GM12878 (cell line): Measurements from ENCODE around the gene CCDC9B. TPM values are rescaled to one million over a fixed set of nuclear protein-coding genes. Genes with fewer than 3 reads are reported as not detected.

ENCODE experiments used
- ATAC-seq: fragments of 200-7000 bp; cut with Tn5 transposase; 3 replicates; pipeline ENCODE4 v1.9.1; 2020; ENCODE audit warnings: mild to moderate bottlenecking, moderate library complexity
- BruUV-seq: library from RNA; stranded (reverse); fragments of 400-500 nt; replicated peaks from 2 replicates; lab custom pipeline; 2021; lab: Mats Ljungman, UMichigan
- CTCF ChIA-PET: fragments of 300-600 bp; sonication (Branson Sonifier 250); formaldehyde crosslinking; extraction: SDS; loops from one replicate; lab custom pipeline; 2021; ENCODE audit warnings: inconsistent platforms; lab: Yijun Ruan, JAX
- POLR2A ChIA-PET: fragments of 350-600 bp; formaldehyde crosslinking; extraction: SDS; loops from one replicate; lab custom pipeline; 2021; ENCODE audit warnings: inconsistent platforms; lab: Charles Lee
- RAD21 ChIA-PET: fragments of 300-600 bp; sonication (Branson Sonifier 250); formaldehyde crosslinking; loops from one replicate; lab custom pipeline; 2023; ENCODE audit warnings: antibody characterized with exemption; ENCODE audit not compliant: unreplicated experiment; lab: Charles Lee
- SMC1A ChIA-PET: fragments of 300-600 bp; sonication (Branson Sonifier 250); formaldehyde crosslinking; loops from one replicate; lab custom pipeline; 2023; ENCODE audit not compliant: unreplicated experiment, uncharacterized antibody; lab: Charles Lee
- DNase-seq: peaks from one replicate; pipeline ENCODE4 v3.0.0-alpha.2; 2011; ENCODE audit warnings: low read depth, low spot score
- FAIRE-seq: peaks from 3 replicates; lab custom pipeline; 2011; peaks lifted over from hg19 to GRCh38; lab: Jason Lieb, UNC
- H2AFZ ChIP-seq: 2 replicates; pipeline ENCODE4 v1.6.0; 2011; ENCODE audit warnings: low read depth, low read length, control low read depth; ENCODE audit not compliant: control insufficient read depth
- H3K27ac ChIP-seq: 2 replicates; pipeline ENCODE4 v1.5.1; 2011; ENCODE audit warnings: control low read depth; ENCODE audit not compliant: control insufficient read depth, insufficient read depth
- H3K27me3 ChIP-seq, 2 experiments: replicated peaks in 1 of 2; 2 replicates each; pipeline versions ENCODE4 v1.6.0 to v1.6.1; 2011; ENCODE audit warnings: low read length in 1 of 2; ENCODE audit not compliant: control insufficient read depth in 2 of 2, insufficient read depth in 2 of 2
- H3K36me3 ChIP-seq, 2 experiments: 2 replicates each; pipeline ENCODE4 v1.5.1; 2011; ENCODE audit warnings: low read length in 1 of 2; ENCODE audit not compliant: control insufficient read depth in 2 of 2, insufficient read depth in 2 of 2
- H3K4me1 ChIP-seq: 2 replicates; pipeline ENCODE4 v1.6.1; 2011; ENCODE audit warnings: mild to moderate bottlenecking, low read length, moderate library complexity, mixed read lengths; ENCODE audit not compliant: control insufficient read depth, insufficient read depth
- H3K4me2 ChIP-seq: 2 replicates; pipeline ENCODE4 v1.6.0; 2011; ENCODE audit warnings: control low read depth; ENCODE audit not compliant: control insufficient read depth, insufficient read depth
- H3K4me3 ChIP-seq: fragments of 200-600 bp; sonication (generic); 2 replicates; pipeline ENCODE4 v1.5.1; 2016
- H3K79me2 ChIP-seq: 2 replicates; pipeline ENCODE4 v1.6.0; 2011; ENCODE audit warnings: low read length; ENCODE audit not compliant: control insufficient read depth, insufficient read depth
- H3K9ac ChIP-seq: 2 replicates; pipeline ENCODE4 v1.8.0; 2011; ENCODE audit warnings: low read length, control low read depth, mixed read lengths; ENCODE audit not compliant: control insufficient read depth, insufficient read depth
- H3K9me3 ChIP-seq: replicated peaks from 3 replicates; pipeline ENCODE4 v1.5.1; 2011; ENCODE audit warnings: mild to moderate bottlenecking, low read length; ENCODE audit not compliant: control insufficient read depth, insufficient read depth
- H4K20me1 ChIP-seq: 2 replicates; pipeline ENCODE4 v1.6.0; 2011; ENCODE audit not compliant: control insufficient read depth, insufficient read depth
- CREM ChIP-seq: IDR thresholded peaks from 2 replicates; pipeline ENCODE4 v1.6.1; 2014; ENCODE audit warnings: antibody characterized with exemption, low read depth
- EP300 ChIP-seq, 2 experiments: fragments of 150-350 bp in 1 of 2; IDR thresholded peaks; 2 replicates each; pipeline ENCODE4 v1.6.1; 2011 to 2012; ENCODE audit warnings: low read depth in 2 of 2, low read length in 2 of 2, borderline replicate concordance in 1 of 2, improper control_type of control experiment in 1 of 2, inconsistent platforms in 1 of 2; ENCODE audit not compliant: control insufficient read depth in 1 of 2
- RAD21 ChIP-seq: IDR thresholded peaks from 2 replicates; pipeline ENCODE4 v1.6.1; 2011; ENCODE audit warnings: mild to moderate bottlenecking, low read depth, low read length, moderate library complexity; ENCODE audit not compliant: insufficient read depth
- RELA ChIP-seq: fragments of 450-650 bp; IDR thresholded peaks from 2 replicates; pipeline ENCODE4 v1.8.0; 2014; ENCODE audit warnings: borderline replicate concordance; ENCODE audit not compliant: partially characterized antibody
- SREBF2 ChIP-seq: IDR thresholded peaks from 2 replicates; pipeline ENCODE4 v1.6.1; 2012; ENCODE audit warnings: mild to moderate bottlenecking, low read length
- WGBS: methylation state at CpG from one replicate; pipeline ENCODE4 v1.1.6; 2016; ENCODE audit warnings: low lambda C conversion rate; ENCODE audit not compliant: insufficient replicate concordance, insufficient coverage; ENCODE audit errors: missing lambda C conversion rate; 5-methylcytosine and 5-hydroxymethylcytosine counted together
- in situ Hi-C: fragments of 300-500 bp; cut with MboI; formaldehyde crosslinking; loops from 9 replicates; pipeline ENCODE4 v1.14.3; 2018; ENCODE audit warnings: mixed read lengths
- intact Hi-C: fragments of 100-400 bp; cut with micrococcal nuclease; formaldehyde crosslinking; loops from one replicate; pipeline ENCODE4 v1.14.2; 2022; ENCODE audit not compliant: unreplicated experiment
- polyA plus RNA-seq, 11 experiments: library from polyadenylated mRNA; depleted of rRNA in 4 of 11; unstranded in 6 of 11; stranded (reverse) in 5 of 11; fragments of >200 nt; fragmentation: Nextera tagmentation in 4 of 11; fragmentation: Illumina TruSeq in 1 of 11; extraction: Ambion mirVana in 4 of 11; extraction: Trizol in 1 of 11; gene quantifications; 1 replicate in 1 of 11; 2 replicates in 10 of 11; pipeline versions ENCODE4 v1.2.1 to v1.2.3, GENCODE V29; 2011 to 2016; ENCODE audit warnings: inconsistent platforms in 2 of 11, missing spikeins in 2 of 11, low read depth in 1 of 11
- total RNA-seq, 4 experiments: library from RNA; depleted of rRNA in 3 of 4; stranded (reverse); fragments of >200 nt in 3 of 4; fragmentation: Illumina TruSeq in 1 of 4; extraction: Trizol in 1 of 4; gene quantifications; 2 replicates each; pipeline versions ENCODE4 v1.2.1 to v1.2.3, GENCODE V29; 2013 to 2021
- TF ChIP-seq, protein P1 (sequence below): fragments of 450-650 bp; IDR thresholded peaks from 2 replicates; pipeline ENCODE4 v1.6.1; 2017; ENCODE audit warnings: low read depth, mild to moderate bottlenecking, moderate library complexity

CCDC9B gene
- total and polyA plus RNA-seq, 10 of the 15 experiments (the other 5 are each of a cell fraction or from before 2014, with no cell fraction given), result 0.01 to 0.08 (median 0.03) TPM; not detected in 6

DNA sequence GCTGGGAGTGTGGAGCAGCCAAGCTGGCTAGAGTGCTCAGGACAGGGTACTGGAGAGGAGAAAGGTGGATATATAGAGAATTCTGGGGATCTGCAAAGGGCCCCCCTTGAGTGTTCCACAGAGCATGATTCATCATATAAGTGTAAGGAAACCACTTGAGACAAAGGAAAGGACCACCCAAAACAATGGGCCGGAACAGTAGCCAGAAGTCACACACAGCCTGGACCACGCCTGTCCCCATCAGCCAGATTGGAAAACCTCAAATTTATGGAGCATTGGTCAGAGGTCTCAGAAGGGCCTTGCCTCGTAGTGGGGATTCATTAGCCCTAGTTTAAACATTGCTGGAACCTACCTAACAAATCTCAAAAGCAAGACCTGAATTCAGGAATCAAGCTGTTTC lies 36.9 kb upstream of the CCDC9B start:
- Histone ChIP-seq H2AFZ (no peak overlapping the region), H3K4me3 (no peak overlapping the region), H4K20me1 (no peaks in the 10 kb centered on the region), H3K79me2 (no peaks in the 10 kb centered on the region), H3K36me3 (no peaks in the 10 kb centered on the region), H3K9ac (no peak overlapping the region), H3K9me3 (no peaks in the 10 kb centered on the region), H3K27me3 (no peaks in the 10 kb centered on the region), H3K4me1 (no peaks in the 10 kb centered on the region), H3K27ac (no peak overlapping the region), H3K4me2 (no peak overlapping the region)
- CTCF ChIA-PET, result interaction anchor here (1.2 to 1.4 kb wide), 2 partner anchors 12 to 37 kb away, joined by 3 to 4 read pairs; partner anchors contain the start of gene CCDC9B
- DNase-seq (no peak), ATAC-seq (no peak), FAIRE-seq (no peak)
- POLR2A ChIA-PET, result no interaction called here
- RAD21 ChIA-PET, result interaction anchor here (1.1 kb wide), 1 partner anchor 9 kb away, joined by 3 read pairs; no protein-coding TSS in a partner anchor
- SMC1A ChIA-PET, result interaction anchor here (0.9 to 1.7 kb wide), 2 partner anchors 20 to 104 kb away, joined by 3 read pairs; no protein-coding TSS in a partner anchor
- 27% methylated on average over 3 of the region's 3 CpGs for WGBS
- intact Hi-C loops, result no loop called here
- in situ Hi-C loops, result no loop called here
- BruUV-seq, result no TSS peak
- TF ChIP-seq, protein P1, sequence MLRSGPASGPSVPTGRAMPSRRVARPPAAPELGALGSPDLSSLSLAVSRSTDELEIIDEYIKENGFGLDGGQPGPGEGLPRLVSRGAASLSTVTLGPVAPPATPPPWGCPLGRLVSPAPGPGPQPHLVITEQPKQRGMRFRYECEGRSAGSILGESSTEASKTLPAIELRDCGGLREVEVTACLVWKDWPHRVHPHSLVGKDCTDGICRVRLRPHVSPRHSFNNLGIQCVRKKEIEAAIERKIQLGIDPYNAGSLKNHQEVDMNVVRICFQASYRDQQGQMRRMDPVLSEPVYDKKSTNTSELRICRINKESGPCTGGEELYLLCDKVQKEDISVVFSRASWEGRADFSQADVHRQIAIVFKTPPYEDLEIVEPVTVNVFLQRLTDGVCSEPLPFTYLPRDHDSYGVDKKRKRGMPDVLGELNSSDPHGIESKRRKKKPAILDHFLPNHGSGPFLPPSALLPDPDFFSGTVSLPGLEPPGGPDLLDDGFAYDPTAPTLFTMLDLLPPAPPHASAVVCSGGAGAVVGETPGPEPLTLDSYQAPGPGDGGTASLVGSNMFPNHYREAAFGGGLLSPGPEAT, result no peak
- TF ChIP-seq RELA (no peak), EP300 (IDR thresholded peaks at IDR 0.05; ENCODE audit: borderline replicate concordance in 1 of 2, control insufficient read depth in 1 of 2, low read depth in 2 of 2, low read length in 2 of 2) (no peak), RAD21 (no peak), CREM (no peak), SREBF2 (no peak)
